Tongue (tissue), 2 donors: ENCODE measurements around the gene RRP15. TPM values are rescaled to one million over a fixed set of nuclear protein-coding genes. Genes with fewer than 3 reads are reported as not detected.

Experiments
- DNase-seq: peaks from one replicate; pipeline ENCODE4 v3.0.0-alpha.2; 2015
- total RNA-seq: library from RNA; depleted of rRNA; stranded (reverse); fragments of >200 nt; gene quantifications from one replicate; pipeline ENCODE4 v1.2.3, GENCODE V29; 2014

RRP15 gene
- total RNA-seq, 1 donor from 2014 or later, result 11.0 TPM

- DNase-seq, result no peak
These were observed 77.5 kb downstream of the RRP15 start for GRCh38 chr1:218362418-218363076.

GRCh38 chr1:218363141-218363540 is 78.0 kb downstream of the RRP15 start:
- DNase-seq, result no peak

- DNase-seq, result peak; percentile 41
These were observed 79.1 kb downstream of the RRP15 start for GRCh38 chr1:218364028-218364710.

GRCh38 chr1:218365226-218365999 is 80.3 kb downstream of the RRP15 start:
- no peak for DNase-seq

- DNase-seq, result peak; percentile 56
These were observed 81.4 kb downstream of the RRP15 start for GRCh38 chr1:218366322-218367052.

- DNase-seq, result no peak
These were observed 82.0 kb downstream of the RRP15 start for GRCh38 chr1:218367118-218367517.

GRCh38 chr1:218368686-218369085 is 83.6 kb downstream of the RRP15 start:
- no peak for DNase-seq

GRCh38 chr1:218369688-218370511 is 84.8 kb downstream of the RRP15 start:
- DNase-seq, result no peak

- peak; percentile 84 for DNase-seq
These were observed 87.0 kb downstream of the RRP15 start for GRCh38 chr1:218371927-218372672.

- peak; percentile 67 for DNase-seq
These were observed 89.6 kb downstream of the RRP15 start for GRCh38 chr1:218374401-218375353.

- no peak for DNase-seq
These were observed 91.6 kb downstream of the RRP15 start for GRCh38 chr1:218376722-218377121.

- no peak for DNase-seq
These were observed 92.1 kb downstream of the RRP15 start for GRCh38 chr1:218377143-218377660.

GRCh38 chr1:218380125-218380977 is 95.3 kb downstream of the RRP15 start:
- DNase-seq, result peak; percentile 70

GRCh38 chr1:218382261-218382660 is 97.2 kb downstream of the RRP15 start:
- DNase-seq, result no peak

- DNase-seq, result no peak
These were observed 98.0 kb downstream of the RRP15 start for GRCh38 chr1:218383051-218383450.

GRCh38 chr1:218383681-218384080 is 98.6 kb downstream of the RRP15 start:
- no peak for DNase-seq

- peak; percentile 58 for DNase-seq
These were observed 99.5 kb downstream of the RRP15 start for GRCh38 chr1:218384581-218384993.
